A549 (cell line): ENCODE data around the gene CCDC71L.

Experiments used
- CEBPB ChIP-seq, 2 experiments: fragments of >200 bp in 1 of 2; sonication (Bioruptor Twin) in 1 of 2; formaldehyde crosslinking in 1 of 2; IDR thresholded peaks; 2 replicates each; pipeline ENCODE4 v1.6.1; 2012 to 2016
- EP300 ChIP-seq, 2 experiments: fragments of >200 bp; sonication (Bioruptor Twin); formaldehyde crosslinking; IDR thresholded peaks; 2 replicates in 1 of 2; 3 replicates in 1 of 2; pipeline ENCODE4 v1.6.1; 2016 to 2017
- ESRRA ChIP-seq: fragments of 150-350 bp; IDR thresholded peaks from 2 replicates; pipeline ENCODE4 v1.6.1; 2014; ENCODE audit warnings: mild to moderate bottlenecking, low read length, borderline replicate concordance
- HOXB5 ChIP-seq: fragments of 250-450 bp; sonication (Bioruptor Pico); IDR thresholded peaks from 2 replicates; pipeline ENCODE4 v1.5.0; 2020; ENCODE audit warnings: mild to moderate bottlenecking, moderate library complexity
- JUNB ChIP-seq: fragments of >200 bp; sonication (Bioruptor Twin); formaldehyde crosslinking; IDR thresholded peaks from 2 replicates; pipeline ENCODE4 v1.6.1; 2016
- NFE2L2 ChIP-seq: fragments of 150-350 bp; conservative IDR thresholded peaks from 2 replicates; pipeline ENCODE4 v1.6.1; 2014; ENCODE audit warnings: low read length
- NR3C1 ChIP-seq: fragments of >200 bp; sonication (Bioruptor Twin); formaldehyde crosslinking; IDR thresholded peaks from 3 replicates; pipeline ENCODE4 v1.6.1; 2017
- TF ChIP-seq, protein P1 (sequence below): fragments of >200 bp; sonication (Bioruptor Twin); formaldehyde crosslinking; IDR thresholded peaks from 3 replicates; pipeline ENCODE4 v1.5.1; 2016
- TF ChIP-seq, protein P2 (sequence below): fragments of 200-600 bp; sonication (generic); IDR thresholded peaks from 2 replicates; pipeline ENCODE4 v1.6.1; 2016; ENCODE audit warnings: antibody characterized with exemption, mild to moderate bottlenecking, moderate library complexity
- TF ChIP-seq, protein P3 (sequence below): fragments of >200 bp; sonication (Bioruptor Twin); formaldehyde crosslinking; IDR thresholded peaks from 2 replicates; pipeline ENCODE4 v1.6.1; 2016

DNA sequence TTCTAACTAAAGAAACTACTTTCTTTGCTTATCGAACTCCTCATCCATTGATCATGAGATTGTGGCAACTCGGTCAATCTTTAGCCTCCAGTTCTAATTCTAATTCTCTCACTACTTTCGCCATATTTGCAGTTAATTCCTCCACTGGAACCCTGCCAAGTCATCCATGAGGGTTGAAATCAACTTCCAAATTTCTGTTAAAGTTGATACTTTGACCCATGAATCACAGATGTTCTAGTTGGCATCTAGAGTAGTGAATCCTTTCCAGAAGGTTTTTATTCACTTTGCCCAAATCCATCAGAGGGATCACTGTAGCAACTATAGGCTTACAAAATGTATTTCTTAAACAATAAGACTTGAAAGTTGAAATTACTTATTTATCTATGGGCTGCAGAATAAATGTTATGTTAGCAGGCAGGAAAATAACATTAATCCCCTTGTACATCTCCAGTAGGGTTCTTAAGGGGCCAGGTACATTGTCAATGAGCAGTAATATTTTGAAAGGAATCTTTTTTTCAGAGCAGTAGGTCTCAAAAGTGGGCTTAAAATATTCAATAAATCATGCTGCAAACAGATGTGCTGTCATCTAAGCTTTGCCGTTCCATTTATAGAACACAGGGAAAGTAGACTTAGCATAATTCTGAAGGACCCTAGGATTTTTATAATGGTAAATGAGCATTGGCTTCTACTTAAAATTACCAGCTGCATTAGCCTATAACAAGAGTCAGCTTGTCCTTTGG, 39.4 kb downstream of the CCDC71L start:
- TF ChIP-seq, protein P1, sequence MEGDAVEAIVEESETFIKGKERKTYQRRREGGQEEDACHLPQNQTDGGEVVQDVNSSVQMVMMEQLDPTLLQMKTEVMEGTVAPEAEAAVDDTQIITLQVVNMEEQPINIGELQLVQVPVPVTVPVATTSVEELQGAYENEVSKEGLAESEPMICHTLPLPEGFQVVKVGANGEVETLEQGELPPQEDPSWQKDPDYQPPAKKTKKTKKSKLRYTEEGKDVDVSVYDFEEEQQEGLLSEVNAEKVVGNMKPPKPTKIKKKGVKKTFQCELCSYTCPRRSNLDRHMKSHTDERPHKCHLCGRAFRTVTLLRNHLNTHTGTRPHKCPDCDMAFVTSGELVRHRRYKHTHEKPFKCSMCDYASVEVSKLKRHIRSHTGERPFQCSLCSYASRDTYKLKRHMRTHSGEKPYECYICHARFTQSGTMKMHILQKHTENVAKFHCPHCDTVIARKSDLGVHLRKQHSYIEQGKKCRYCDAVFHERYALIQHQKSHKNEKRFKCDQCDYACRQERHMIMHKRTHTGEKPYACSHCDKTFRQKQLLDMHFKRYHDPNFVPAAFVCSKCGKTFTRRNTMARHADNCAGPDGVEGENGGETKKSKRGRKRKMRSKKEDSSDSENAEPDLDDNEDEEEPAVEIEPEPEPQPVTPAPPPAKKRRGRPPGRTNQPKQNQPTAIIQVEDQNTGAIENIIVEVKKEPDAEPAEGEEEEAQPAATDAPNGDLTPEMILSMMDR, result no peak
- TF ChIP-seq HOXB5 (CRISPR knock-in tag), result no peak
- TF ChIP-seq JUNB, result no peak
- TF ChIP-seq EP300 (IDR thresholded peaks at IDR 0.05), result no peak
- TF ChIP-seq CEBPB (IDR thresholded peaks at IDR 0.05), result no peak
- TF ChIP-seq ESRRA, result no peak
- TF ChIP-seq NR3C1, result no peak
- TF ChIP-seq, protein P2, sequence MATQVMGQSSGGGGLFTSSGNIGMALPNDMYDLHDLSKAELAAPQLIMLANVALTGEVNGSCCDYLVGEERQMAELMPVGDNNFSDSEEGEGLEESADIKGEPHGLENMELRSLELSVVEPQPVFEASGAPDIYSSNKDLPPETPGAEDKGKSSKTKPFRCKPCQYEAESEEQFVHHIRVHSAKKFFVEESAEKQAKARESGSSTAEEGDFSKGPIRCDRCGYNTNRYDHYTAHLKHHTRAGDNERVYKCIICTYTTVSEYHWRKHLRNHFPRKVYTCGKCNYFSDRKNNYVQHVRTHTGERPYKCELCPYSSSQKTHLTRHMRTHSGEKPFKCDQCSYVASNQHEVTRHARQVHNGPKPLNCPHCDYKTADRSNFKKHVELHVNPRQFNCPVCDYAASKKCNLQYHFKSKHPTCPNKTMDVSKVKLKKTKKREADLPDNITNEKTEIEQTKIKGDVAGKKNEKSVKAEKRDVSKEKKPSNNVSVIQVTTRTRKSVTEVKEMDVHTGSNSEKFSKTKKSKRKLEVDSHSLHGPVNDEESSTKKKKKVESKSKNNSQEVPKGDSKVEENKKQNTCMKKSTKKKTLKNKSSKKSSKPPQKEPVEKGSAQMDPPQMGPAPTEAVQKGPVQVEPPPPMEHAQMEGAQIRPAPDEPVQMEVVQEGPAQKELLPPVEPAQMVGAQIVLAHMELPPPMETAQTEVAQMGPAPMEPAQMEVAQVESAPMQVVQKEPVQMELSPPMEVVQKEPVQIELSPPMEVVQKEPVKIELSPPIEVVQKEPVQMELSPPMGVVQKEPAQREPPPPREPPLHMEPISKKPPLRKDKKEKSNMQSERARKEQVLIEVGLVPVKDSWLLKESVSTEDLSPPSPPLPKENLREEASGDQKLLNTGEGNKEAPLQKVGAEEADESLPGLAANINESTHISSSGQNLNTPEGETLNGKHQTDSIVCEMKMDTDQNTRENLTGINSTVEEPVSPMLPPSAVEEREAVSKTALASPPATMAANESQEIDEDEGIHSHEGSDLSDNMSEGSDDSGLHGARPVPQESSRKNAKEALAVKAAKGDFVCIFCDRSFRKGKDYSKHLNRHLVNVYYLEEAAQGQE, result no peak
- TF ChIP-seq, protein P3, sequence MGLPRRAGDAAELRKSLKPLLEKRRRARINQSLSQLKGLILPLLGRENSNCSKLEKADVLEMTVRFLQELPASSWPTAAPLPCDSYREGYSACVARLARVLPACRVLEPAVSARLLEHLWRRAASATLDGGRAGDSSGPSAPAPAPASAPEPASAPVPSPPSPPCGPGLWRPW, result no peak
- no peak for TF ChIP-seq NFE2L2
